GM12878 (cell line): Measurements from ENCODE around the gene DNAJC7. TPM values are rescaled to one million over a fixed set of nuclear protein-coding genes. Genes with fewer than 3 reads are reported as not detected.

Experiments used
- EGR1 ChIP-seq, 2 experiments: IDR thresholded peaks; 1 replicate in 1 of 2; 2 replicates in 1 of 2; pipeline ENCODE4 v1.6.1; 2011 to 2012; ENCODE audit warnings: low read depth in 2 of 2, low read length in 2 of 2, borderline replicate concordance in 1 of 2, mild to moderate bottlenecking in 1 of 2, moderate library complexity in 1 of 2
- FOS ChIP-seq: IDR thresholded peaks from 3 replicates; pipeline ENCODE4 v1.6.1; 2011; ENCODE audit warnings: borderline replicate concordance; ENCODE audit not compliant: insufficient read length; ENCODE audit errors: extremely low read depth
- MTA2 ChIP-seq: fragments of 450-650 bp; IDR thresholded peaks from 2 replicates; pipeline ENCODE4 v1.6.1; 2016; ENCODE audit warnings: low read depth, mild to moderate bottlenecking, moderate library complexity
- NFXL1 ChIP-seq: fragments of 450-650 bp; IDR thresholded peaks from 2 replicates; pipeline ENCODE4 v1.6.1; 2017; ENCODE audit warnings: antibody characterized with exemption, mild to moderate bottlenecking, borderline replicate concordance
- NRF1 ChIP-seq: conservative IDR thresholded peaks from 2 replicates; pipeline ENCODE4 v1.6.1; 2011; ENCODE audit warnings: mild to moderate bottlenecking, low read depth, low read length, improper control_type of control experiment
- PAX8 ChIP-seq: fragments of 450-650 bp; IDR thresholded peaks from 2 replicates; pipeline ENCODE4 v1.6.1; 2017; ENCODE audit warnings: mild to moderate bottlenecking, moderate library complexity
- POLR2AphosphoS2 ChIP-seq: IDR thresholded peaks from 2 replicates; pipeline ENCODE4 v1.6.1; 2011; ENCODE audit warnings: low read depth, mild to moderate bottlenecking, low read length, improper control_type of control experiment, moderate library complexity
- POLR2AphosphoS5 ChIP-seq: IDR thresholded peaks from 2 replicates; pipeline ENCODE4 v1.6.1; 2011; ENCODE audit warnings: mild to moderate bottlenecking, low read length, inconsistent platforms
- SRF ChIP-seq, 2 experiments: IDR thresholded peaks; 2 replicates each; pipeline ENCODE4 v1.6.1; 2011; ENCODE audit warnings: low read depth in 2 of 2, low read length in 2 of 2, mild to moderate bottlenecking in 1 of 2, moderate library complexity in 1 of 2
- TAF1 ChIP-seq: IDR thresholded peaks from 2 replicates; pipeline ENCODE4 v1.6.1; 2011; ENCODE audit warnings: mild to moderate bottlenecking, low read depth, low read length, borderline replicate concordance
- ZNF217 ChIP-seq: fragments of 450-650 bp; IDR thresholded peaks from 2 replicates; pipeline ENCODE4 v1.6.1; 2017; ENCODE audit warnings: antibody characterized with exemption, mild to moderate bottlenecking
- ZSCAN29 ChIP-seq: fragments of 450-650 bp; IDR thresholded peaks from 2 replicates; pipeline ENCODE4 v1.6.1; 2017; ENCODE audit warnings: mild to moderate bottlenecking, moderate library complexity
- polyA plus RNA-seq, 11 experiments: library from polyadenylated mRNA; depleted of rRNA in 4 of 11; unstranded in 6 of 11; stranded (reverse) in 5 of 11; fragments of >200 nt; fragmentation: Nextera tagmentation in 4 of 11; fragmentation: Illumina TruSeq in 1 of 11; extraction: Ambion mirVana in 4 of 11; extraction: Trizol in 1 of 11; gene quantifications; 1 replicate in 1 of 11; 2 replicates in 10 of 11; pipeline versions ENCODE4 v1.2.1 to v1.2.3, GENCODE V29; 2011 to 2016; ENCODE audit warnings: inconsistent platforms in 2 of 11, missing spikeins in 2 of 11, low read depth in 1 of 11
- total RNA-seq, 4 experiments: library from RNA; depleted of rRNA in 3 of 4; stranded (reverse); fragments of >200 nt in 3 of 4; fragmentation: Illumina TruSeq in 1 of 4; extraction: Trizol in 1 of 4; gene quantifications; 2 replicates each; pipeline versions ENCODE4 v1.2.1 to v1.2.3, GENCODE V29; 2013 to 2021
- TF ChIP-seq, protein P1 (sequence below): fragments of 450-650 bp; IDR thresholded peaks from 2 replicates; pipeline ENCODE4 v1.6.1; 2017; ENCODE audit warnings: mild to moderate bottlenecking, low read depth, inconsistent platforms; ENCODE audit not compliant: poor library complexity, severe bottlenecking
- TF ChIP-seq, protein P2 (sequence below): fragments of 450-650 bp; formaldehyde crosslinking; IDR thresholded peaks from 2 replicates; pipeline ENCODE4 v1.5.0; 2022; ENCODE audit warnings: mild to moderate bottlenecking, missing genetic modification characterization
- TF ChIP-seq, protein P3 (sequence below): IDR thresholded peaks from 2 replicates; pipeline ENCODE4 v1.6.1; 2011; ENCODE audit warnings: borderline replicate concordance, low read depth, mild to moderate bottlenecking, moderate library complexity, mixed read lengths, low read length; ENCODE audit not compliant: insufficient read depth; ENCODE audit errors: extremely low read length
- TF ChIP-seq, protein P4 (sequence below): fragments of 450-650 bp; IDR thresholded peaks from 2 replicates; pipeline ENCODE4 v1.6.1; 2017; ENCODE audit warnings: borderline replicate concordance
- TF ChIP-seq, protein P5 (sequence below): fragments of 450-650 bp; formaldehyde crosslinking; IDR thresholded peaks from 2 replicates; pipeline ENCODE4 v1.4.0; 2022; ENCODE audit warnings: mild to moderate bottlenecking, moderate library complexity

Gene DNAJC7
- total and polyA plus RNA-seq, 10 of the 15 experiments (the other 5 are each of a cell fraction or from before 2014, with no cell fraction given) = 60.1 to 173 (median 94.9) TPM

DNA sequence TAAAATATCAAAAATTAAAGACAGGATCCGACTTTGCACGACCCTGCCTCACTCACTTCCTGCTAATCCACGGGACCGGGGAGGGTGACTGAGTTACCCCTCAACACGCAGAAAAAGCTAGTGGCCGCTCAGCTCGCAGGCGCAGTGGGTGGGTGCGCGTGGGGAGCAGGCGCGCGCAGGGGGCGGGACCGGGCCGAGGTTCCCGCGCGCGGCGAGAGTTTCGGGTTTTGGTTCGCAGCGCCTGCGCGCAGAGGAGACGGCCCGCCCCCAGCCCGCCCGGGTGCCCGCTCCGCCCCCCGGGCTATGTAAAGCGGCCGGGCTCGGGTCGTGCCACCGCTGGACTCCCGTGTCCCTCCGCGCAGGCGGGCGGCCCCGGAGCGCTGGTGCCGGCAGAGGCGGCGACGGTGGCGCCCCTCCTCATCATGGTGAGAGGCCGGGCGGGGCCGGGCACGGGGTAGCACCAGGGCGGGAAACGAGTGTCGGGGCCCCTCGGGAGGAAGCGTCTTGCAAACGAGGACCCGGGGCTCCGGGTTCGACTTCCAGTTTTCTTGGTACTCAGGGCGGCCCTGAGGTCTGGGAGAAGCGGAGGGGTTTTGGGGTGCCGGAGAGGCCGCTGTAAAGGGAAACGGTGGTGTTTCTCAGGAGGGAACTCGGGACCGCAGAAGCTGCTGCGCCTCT, 50.6 kb downstream of the DNAJC7 start, which contains the start of gene CNP (continued):
- TF ChIP-seq, protein P1, sequence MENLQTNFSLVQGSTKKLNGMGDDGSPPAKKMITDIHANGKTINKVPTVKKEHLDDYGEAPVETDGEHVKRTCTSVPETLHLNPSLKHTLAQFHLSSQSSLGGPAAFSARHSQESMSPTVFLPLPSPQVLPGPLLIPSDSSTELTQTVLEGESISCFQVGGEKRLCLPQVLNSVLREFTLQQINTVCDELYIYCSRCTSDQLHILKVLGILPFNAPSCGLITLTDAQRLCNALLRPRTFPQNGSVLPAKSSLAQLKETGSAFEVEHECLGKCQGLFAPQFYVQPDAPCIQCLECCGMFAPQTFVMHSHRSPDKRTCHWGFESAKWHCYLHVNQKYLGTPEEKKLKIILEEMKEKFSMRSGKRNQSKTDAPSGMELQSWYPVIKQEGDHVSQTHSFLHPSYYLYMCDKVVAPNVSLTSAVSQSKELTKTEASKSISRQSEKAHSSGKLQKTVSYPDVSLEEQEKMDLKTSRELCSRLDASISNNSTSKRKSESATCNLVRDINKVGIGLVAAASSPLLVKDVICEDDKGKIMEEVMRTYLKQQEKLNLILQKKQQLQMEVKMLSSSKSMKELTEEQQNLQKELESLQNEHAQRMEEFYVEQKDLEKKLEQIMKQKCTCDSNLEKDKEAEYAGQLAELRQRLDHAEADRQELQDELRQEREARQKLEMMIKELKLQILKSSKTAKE = no peak
- peak; percentile 78; the same call in 1 of the 2 replicates for TF ChIP-seq POLR2AphosphoS2
- no peak for TF ChIP-seq NFXL1
- TF ChIP-seq TAF1 = peak; percentile 61; the same call in 1 of the 2 replicates
- TF ChIP-seq EGR1 (IDR thresholded peaks at IDR 0.05; ENCODE audit: borderline replicate concordance in 1 of 2, low read depth in 2 of 2, low read length in 2 of 2) = peak in 1 of 2 experiments; percentile 60; a peak in 2 of 3 replicates
- no peak for TF ChIP-seq FOS
- TF ChIP-seq ZNF217 = no peak
- 0 out of 2 replicates have a peak, but pooled peaks have one; percentile 7 for TF ChIP-seq ZSCAN29
- TF ChIP-seq MTA2 = no peak
- TF ChIP-seq PAX8 = no peak
- TF ChIP-seq NRF1 = peak; percentile 69
- TF ChIP-seq POLR2AphosphoS5 = peak; percentile 48; the same call in 1 of the 2 replicates
- TF ChIP-seq, protein P2, sequence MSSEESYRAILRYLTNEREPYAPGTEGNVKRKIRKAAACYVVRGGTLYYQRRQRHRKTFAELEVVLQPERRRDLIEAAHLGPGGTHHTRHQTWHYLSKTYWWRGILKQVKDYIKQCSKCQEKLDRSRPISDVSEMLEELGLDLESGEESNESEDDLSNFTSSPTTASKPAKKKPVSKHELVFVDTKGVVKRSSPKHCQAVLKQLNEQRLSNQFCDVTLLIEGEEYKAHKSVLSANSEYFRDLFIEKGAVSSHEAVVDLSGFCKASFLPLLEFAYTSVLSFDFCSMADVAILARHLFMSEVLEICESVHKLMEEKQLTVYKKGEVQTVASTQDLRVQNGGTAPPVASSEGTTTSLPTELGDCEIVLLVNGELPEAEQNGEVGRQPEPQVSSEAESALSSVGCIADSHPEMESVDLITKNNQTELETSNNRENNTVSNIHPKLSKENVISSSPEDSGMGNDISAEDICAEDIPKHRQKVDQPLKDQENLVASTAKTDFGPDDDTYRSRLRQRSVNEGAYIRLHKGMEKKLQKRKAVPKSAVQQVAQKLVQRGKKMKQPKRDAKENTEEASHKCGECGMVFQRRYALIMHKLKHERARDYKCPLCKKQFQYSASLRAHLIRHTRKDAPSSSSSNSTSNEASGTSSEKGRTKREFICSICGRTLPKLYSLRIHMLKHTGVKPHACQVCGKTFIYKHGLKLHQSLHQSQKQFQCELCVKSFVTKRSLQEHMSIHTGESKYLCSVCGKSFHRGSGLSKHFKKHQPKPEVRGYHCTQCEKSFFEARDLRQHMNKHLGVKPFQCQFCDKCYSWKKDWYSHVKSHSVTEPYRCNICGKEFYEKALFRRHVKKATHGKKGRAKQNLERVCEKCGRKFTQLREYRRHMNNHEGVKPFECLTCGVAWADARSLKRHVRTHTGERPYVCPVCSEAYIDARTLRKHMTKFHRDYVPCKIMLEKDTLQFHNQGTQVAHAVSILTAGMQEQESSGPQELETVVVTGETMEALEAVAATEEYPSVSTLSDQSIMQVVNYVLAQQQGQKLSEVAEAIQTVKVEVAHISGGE (CRISPR knock-in tag) = no peak
- TF ChIP-seq SRF (IDR thresholded peaks at IDR 0.05; ENCODE audit: low read depth in 2 of 2, low read length in 2 of 2) = peak in 1 of 2 experiments; percentile 52; a peak in 1 of 4 replicates
- TF ChIP-seq, protein P3, sequence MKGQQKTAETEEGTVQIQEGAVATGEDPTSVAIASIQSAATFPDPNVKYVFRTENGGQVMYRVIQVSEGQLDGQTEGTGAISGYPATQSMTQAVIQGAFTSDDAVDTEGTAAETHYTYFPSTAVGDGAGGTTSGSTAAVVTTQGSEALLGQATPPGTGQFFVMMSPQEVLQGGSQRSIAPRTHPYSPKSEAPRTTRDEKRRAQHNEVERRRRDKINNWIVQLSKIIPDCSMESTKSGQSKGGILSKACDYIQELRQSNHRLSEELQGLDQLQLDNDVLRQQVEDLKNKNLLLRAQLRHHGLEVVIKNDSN = no peak
- TF ChIP-seq, protein P4, sequence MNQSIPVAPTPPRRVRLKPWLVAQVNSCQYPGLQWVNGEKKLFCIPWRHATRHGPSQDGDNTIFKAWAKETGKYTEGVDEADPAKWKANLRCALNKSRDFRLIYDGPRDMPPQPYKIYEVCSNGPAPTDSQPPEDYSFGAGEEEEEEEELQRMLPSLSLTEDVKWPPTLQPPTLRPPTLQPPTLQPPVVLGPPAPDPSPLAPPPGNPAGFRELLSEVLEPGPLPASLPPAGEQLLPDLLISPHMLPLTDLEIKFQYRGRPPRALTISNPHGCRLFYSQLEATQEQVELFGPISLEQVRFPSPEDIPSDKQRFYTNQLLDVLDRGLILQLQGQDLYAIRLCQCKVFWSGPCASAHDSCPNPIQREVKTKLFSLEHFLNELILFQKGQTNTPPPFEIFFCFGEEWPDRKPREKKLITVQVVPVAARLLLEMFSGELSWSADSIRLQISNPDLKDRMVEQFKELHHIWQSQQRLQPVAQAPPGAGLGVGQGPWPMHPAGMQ = peak; percentile 11; the same call in 1 of the 2 replicates
- TF ChIP-seq, protein P5, sequence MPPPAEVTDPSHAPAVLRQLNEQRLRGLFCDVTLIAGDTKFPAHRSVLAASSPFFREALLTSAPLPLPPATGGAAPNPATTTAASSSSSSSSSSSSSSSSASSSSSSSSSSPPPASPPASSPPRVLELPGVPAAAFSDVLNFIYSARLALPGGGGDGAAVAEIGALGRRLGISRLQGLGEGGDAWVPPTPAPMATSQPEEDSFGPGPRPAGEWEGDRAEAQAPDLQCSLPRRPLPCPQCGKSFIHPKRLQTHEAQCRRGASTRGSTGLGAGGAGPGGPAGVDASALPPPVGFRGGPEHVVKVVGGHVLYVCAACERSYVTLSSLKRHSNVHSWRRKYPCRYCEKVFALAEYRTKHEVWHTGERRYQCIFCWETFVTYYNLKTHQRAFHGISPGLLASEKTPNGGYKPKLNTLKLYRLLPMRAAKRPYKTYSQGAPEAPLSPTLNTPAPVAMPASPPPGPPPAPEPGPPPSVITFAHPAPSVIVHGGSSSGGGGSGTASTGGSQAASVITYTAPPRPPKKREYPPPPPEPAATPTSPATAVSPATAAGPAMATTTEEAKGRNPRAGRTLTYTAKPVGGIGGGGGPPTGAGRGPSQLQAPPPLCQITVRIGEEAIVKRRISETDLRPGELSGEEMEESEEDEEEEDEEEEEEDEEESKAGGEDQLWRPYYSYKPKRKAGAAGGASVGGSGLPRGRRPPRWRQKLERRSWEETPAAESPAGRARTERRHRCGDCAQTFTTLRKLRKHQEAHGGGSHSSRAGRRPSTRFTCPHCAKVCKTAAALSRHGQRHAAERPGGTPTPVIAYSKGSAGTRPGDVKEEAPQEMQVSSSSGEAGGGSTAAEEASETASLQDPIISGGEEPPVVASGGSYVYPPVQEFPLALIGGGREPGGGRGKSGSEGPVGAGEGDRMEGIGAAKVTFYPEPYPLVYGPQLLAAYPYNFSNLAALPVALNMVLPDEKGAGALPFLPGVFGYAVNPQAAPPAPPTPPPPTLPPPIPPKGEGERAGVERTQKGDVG (CRISPR knock-in tag) = no peak
